ENCODE data around the gene OSTF1.
A peak's percentile ranks its signal among the peaks of the same experiment; 100 is the strongest.

OSTF1 gene

GRCh38 chr9:75086541-75087288 lies 1.6 kb upstream of the OSTF1 start:
- DNase-seq, result peak; percentile 49

- peak; percentile 70 for DNase-seq
Observed at GRCh38 chr9:75087289-75087823, 958 bp upstream of the OSTF1 start.

GRCh38 chr9:75088646-75089372 lies 495 bp downstream of the OSTF1 start:
- DNase-seq, result peak; percentile 47

GRCh38 chr9:75089373-75089766 lies 1.1 kb downstream of the OSTF1 start:
- peak; percentile 32 for DNase-seq

- DNase-seq, result no peak
Observed at GRCh38 chr9:75090579-75090978, 2.3 kb downstream of the OSTF1 start.

DNA sequence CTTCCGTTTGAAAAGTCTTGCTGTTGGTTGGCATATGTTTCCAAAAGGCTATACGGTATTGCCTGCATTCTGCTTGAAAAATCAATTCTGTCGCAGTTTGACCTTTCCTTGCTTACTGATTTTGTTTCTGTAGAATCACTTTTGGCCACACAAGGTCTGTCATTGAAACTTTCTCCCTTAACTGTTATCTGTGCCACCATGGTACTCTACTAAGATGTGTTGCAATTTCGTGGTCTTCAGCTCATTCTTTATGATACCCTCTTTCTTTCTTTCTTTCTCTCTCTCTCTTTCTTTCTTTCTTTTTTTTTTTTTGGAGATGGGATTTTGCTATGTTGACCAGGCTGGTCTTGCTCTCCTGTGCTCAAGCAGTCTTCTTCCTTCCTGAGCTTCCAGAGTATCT lies 4.5 kb downstream of the OSTF1 start:
- DNase-seq, result no peak

DNA sequence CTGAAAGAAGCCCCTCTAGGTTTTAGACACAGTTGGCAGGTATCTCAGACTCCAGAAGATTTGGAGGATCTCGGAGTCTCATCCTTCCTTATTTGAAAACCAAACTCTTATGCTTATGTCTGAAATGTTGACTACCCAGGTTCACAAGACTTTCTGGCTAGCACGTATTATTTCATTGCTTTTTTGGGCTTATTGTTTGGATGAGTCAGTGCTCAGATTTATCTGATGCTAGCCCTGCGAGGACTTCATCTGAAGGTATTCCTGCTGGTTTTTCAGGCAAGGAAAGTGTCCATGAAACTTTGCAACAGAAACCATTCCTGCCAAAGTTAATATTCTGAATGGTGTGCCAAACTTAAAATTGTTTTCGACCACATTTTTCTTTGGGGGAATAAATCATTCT lies 8.5 kb downstream of the OSTF1 start:
- DNase-seq, result no peak

- DNase-seq, result no peak
Observed at GRCh38 chr9:75101004-75101588, 12.8 kb downstream of the OSTF1 start.

GRCh38 chr9:75102177-75102790 lies 14.0 kb downstream of the OSTF1 start:
- DNase-seq, result no peak

GRCh38 chr9:75104607-75105006 lies 16.3 kb downstream of the OSTF1 start:
- no peak for DNase-seq

GRCh38 chr9:75105019-75105540 lies 16.8 kb downstream of the OSTF1 start:
- no peak for DNase-seq

GRCh38 chr9:75105841-75106240 lies 17.5 kb downstream of the OSTF1 start:
- DNase-seq, result no peak

- no peak for DNase-seq
Observed at GRCh38 chr9:75106857-75107256, 18.5 kb downstream of the OSTF1 start.

- peak; percentile 25 for DNase-seq
Observed at GRCh38 chr9:75108571-75108970, 20.3 kb downstream of the OSTF1 start.

DNA sequence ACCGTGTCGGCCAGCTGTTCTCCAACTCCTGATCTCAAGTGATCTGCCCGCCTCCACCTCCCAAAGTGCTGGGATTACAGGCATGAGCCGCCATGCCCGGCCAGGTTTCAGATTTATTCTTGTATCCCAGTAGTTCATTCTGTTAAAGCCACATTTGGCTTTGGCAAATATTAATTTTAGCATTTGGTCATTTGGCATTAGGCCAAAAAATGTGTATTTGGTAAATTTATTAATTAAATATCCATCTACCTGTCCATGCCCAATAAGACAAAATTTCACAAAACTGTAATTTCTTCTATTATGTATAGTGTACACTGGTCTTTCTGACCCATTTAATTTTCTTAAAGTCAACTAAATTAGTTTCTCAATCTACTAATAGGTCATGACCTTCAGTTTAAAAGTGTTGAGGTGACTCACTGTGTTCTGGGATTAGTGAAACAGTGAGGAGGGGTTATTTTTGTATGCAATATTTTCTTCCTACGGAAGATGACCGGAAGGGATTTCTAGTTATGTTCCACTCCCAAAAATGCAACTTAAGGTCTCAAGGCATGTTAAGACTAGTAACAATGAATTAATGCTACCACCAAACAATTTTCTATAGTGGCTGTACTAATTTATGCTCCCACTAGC lies 21.0 kb downstream of the OSTF1 start:
- DNase-seq, result no peak

GRCh38 chr9:75111019-75111622 lies 22.8 kb downstream of the OSTF1 start:
- no peak for DNase-seq

DNA sequence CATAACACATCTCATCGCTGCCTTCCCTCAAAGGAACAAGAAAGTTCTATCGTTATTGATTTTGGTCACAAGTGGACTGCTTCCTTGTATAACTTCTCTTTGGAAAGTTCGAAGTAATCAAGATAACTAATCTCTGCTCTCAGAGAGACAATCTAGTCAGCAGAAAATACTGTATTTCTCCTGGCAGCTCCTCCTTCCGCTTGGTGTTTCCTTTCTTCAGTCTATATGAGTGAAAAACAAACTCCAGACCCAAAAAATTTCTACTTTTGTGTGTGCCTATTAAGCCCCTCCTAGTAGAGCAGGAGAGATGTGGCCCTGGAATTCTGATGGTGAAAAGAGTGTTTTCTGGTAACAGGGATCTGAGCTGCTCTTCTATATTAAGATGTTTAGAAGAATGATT lies 24.5 kb downstream of the OSTF1 start:
- no peak for DNase-seq

GRCh38 chr9:75116306-75116705 lies 28.0 kb downstream of the OSTF1 start:
- no peak for DNase-seq

DNA sequence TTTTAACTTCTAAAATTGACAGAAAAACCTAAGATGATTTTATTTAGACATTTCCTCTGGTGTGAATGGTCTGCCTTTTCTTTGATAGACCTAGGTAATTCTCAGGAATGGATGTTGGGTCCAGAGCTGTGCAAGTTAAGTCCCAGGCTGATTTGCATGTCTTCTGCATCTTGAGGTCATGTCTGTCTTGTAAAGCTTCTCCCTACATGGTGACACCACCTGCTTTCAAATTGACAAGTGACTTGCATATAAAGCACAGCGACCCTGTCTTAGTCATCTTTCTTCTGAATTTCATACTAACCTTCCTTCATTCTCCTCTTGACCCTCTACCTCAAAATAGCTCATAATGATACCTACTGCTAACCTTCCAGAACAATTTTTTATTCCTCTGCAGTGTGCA lies 29.2 kb downstream of the OSTF1 start:
- peak; percentile 75 for DNase-seq

DNA sequence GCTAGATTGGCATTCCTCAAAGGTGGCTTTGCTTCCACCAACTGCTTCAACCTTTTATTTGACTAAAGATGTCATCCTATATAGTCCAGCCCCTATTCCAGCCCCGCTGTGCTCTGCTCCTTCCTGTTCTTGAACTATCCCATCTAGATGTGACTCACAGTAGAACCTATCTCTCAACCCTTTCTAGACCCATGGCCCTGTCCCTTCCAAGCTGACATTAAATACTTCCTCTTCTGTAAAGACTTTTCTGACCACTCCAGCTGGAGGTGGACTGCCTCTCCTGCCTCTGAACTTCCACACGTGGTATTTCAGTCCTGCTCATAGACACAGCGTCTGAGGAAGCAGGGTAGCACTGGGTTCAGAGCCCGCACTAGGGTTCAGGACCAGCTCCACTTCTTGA lies 32.4 kb downstream of the OSTF1 start:
- no peak for DNase-seq

DNA sequence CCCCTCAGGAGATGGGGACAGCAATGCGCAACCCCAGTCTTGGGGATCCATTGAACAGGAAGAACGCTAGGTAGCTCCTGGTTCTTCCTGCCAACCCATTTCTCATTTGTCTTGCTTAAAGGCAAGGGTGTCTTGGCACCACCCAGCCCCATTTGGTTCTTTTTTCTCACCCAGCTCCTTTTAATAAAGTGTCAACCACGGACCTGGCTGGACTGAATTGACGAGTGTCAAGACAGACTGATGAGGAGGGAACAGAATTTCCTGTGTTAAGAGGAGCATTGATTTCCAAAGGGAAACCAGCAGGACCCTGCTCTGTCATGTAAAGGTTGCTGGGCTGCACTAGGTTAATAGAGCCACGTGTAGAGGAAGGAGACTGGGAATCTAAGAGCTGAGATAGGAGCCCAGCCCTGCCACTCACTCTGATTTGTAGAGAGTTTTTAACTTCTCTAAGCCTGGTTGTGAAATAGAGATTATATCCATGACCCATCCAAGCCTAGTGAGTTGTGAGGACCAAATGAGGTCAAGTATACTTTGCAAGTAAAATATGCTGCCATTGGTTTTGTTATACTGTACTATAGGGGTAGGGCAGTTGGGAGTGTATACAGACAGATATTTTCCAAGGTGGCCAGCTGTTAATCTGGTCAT lies 33.7 kb downstream of the OSTF1 start:
- DNase-seq, result peak; percentile 13

DNA sequence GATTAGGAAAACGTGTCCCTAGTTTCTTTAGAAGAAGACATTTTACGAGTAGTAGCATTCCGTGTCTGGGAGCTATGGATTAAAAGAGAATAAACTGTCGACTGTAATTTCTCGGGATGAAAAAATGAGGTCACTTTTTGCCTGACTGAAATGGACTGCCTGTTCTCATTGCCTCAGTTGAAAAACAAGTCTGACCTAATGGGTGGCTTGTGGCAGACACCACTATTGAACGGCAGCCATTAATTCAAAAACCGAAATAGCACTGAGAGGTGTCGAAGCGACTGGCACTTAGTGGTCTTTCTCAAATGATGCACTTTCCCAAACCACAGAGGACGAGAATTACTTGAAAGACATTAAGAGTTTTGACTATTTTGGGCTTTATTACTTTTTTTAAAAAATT lies 35.4 kb downstream of the OSTF1 start:
- no peak for DNase-seq
